Stimulated activated effector memory CD8-positive, alpha-beta T cell treated with anti-CD3 and anti-CD28 coated beads, Interleukin-12 subunit alpha, Interleukin-12 subunit beta, amount 100 ng/mL, for 72 hours (primary cell): Measurements from ENCODE around the gene DGCR8.

Experiments used
- ATAC-seq: fragments of 150-1000 bp; cut with Tn5 transposase; 2 replicates; pipeline ENCODE4 v1.10.0; 2021
- DNase-seq, 2 donors: peaks; one replicate each; pipeline ENCODE4 v3.0.0; 2021 to 2022; ENCODE audit warnings: low spot score in 2 of 2
- H3K27ac Mint-ChIP-seq: one replicate; pipeline ENCODE4 v1.8.0; 2022; ENCODE audit warnings: mild to moderate bottlenecking, mixed read lengths
- H3K36me3 Mint-ChIP-seq: one replicate; pipeline ENCODE4 v1.8.0; 2022; ENCODE audit warnings: mild to moderate bottlenecking, mixed read lengths
- H3K4me1 Mint-ChIP-seq: one replicate; pipeline ENCODE4 v1.8.0; 2022; ENCODE audit warnings: mixed read lengths
- H3K4me3 Mint-ChIP-seq: one replicate; pipeline ENCODE4 v1.8.0; 2022; ENCODE audit warnings: mild to moderate bottlenecking, mixed read lengths
- H3K9me3 Mint-ChIP-seq: one replicate; pipeline ENCODE4 v1.8.0; 2022; ENCODE audit warnings: mixed read lengths

Gene DGCR8

GRCh38 chr22:20114506-20115475 lies 34.8 kb downstream of the DGCR8 start:
- peaks cover 100% of the 10 kb centered on the region for H3K36me3 Mint-ChIP-seq
- no peaks in the 10 kb centered on the region for H3K9me3 Mint-ChIP-seq
- ATAC-seq (no peak), DNase-seq (no peak)
- peak overlapping the region; percentile 87 for H3K4me3 Mint-ChIP-seq
- H3K27ac Mint-ChIP-seq: peak overlapping the region; percentile 97
- peaks cover 58% of the 10 kb centered on the region for H3K4me1 Mint-ChIP-seq

- Mint-ChIP-seq H3K9me3 (no peaks in the 10 kb centered on the region), H3K4me1 (peaks cover 65% of the 10 kb centered on the region), H3K4me3 (peak within 1 kb of the TSS; percentile 87), H3K36me3 (peaks cover 100% of the 10 kb centered on the region), H3K27ac (peak within 1 kb of the TSS; percentile 97)
- ATAC-seq (no peak), DNase-seq (no peak)
Observed at GRCh38 chr22:20115691-20116375, 35.8 kb downstream of the DGCR8 start, which contains the start of gene RANBP1. Gene RANBP1, plus strand, starts transcription at chr22:20116104. Its CDS starts 81 bp downstream, at chr22:20116185.

DNA sequence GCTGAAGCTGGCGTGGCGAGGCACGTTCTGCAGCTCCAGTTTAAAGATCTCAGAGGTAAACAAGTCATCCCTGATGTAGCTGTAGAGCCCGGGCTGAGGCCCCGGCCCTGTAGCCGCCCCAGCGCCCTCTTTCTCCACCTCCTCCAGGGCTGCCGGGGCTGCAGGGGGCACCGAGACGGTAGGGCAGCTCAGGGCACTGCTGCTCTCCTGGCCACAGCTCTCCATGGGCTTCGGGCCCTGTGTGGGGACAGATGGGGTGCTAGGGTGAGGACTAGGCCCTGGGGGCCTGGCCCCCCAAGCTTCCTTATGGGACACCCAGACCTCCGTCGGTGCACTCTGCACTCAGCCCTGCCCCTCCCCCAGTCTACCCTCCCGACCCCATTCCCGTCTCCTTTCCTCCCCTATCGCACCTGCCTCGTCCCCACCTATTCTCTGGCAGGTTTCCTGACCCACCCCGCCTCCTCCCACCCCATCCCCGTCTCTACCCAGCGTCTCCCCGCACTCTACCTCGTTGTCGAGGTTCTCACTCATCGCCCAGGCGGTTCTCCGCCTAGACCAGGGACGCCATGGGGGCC lies 36.4 kb downstream of the DGCR8 start:
- H3K4me1 Mint-ChIP-seq: peaks cover 62% of the 10 kb centered on the region
- peaks cover 100% of the 10 kb centered on the region for H3K36me3 Mint-ChIP-seq
- H3K4me3 Mint-ChIP-seq: peak overlapping the region; percentile 87
- ATAC-seq (no peak), DNase-seq (no peak)
- H3K27ac Mint-ChIP-seq: peak overlapping the region; percentile 97
- no peaks in the 10 kb centered on the region for H3K9me3 Mint-ChIP-seq

DNA sequence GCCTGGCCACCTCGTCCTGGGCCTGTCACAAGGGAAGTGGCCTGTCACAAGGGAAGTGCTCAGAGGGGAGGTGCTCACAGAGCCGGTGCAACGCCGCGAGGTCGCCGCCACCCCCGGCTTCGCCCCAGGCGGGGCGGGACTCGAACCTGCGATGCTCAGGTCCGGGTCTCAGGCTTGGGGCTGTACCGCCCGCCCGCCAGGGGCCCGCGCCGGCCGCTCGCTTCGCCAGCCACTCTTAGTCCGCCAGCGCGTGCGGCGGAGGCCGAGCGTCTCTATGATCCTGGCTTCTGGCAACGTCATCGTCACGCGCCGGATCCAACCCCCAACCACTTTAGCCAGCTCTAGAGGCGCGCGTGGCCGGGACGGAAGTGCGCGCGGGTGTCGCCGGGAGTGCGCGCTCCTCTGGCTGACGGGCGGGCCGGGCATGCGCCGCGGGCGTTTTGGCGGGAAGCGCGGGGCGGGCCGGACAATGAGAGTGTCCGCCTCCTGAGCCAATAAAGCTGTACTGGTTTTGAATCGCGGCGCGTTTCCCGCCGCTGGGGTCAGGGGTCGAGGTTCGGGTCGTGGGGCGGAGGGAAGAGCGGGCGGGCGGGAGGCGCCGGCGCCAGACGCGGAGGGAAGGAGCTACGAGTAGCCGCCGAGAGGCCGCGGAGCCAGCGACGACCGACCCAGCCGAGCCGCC lies 37.1 kb downstream of the DGCR8 start, which contains the start of gene TRMT2A:
Gene TRMT2A (minus strand): TSS at position 276 of the 682 bp plus-strand sequence. CDS start 320 bp downstream, outside the sequence.
- Mint-ChIP-seq H3K4me1 (peaks cover 62% of the 10 kb centered on the region), H3K36me3 (peaks cover 100% of the 10 kb centered on the region), H3K27ac (peak within 1 kb of the TSS; percentile 97), H3K4me3 (peak within 1 kb of the TSS; percentile 87), H3K9me3 (no peaks in the 10 kb centered on the region)
- DNase-seq: peak; percentile 95 to 98
- ATAC-seq: peak; percentile 87

DNA sequence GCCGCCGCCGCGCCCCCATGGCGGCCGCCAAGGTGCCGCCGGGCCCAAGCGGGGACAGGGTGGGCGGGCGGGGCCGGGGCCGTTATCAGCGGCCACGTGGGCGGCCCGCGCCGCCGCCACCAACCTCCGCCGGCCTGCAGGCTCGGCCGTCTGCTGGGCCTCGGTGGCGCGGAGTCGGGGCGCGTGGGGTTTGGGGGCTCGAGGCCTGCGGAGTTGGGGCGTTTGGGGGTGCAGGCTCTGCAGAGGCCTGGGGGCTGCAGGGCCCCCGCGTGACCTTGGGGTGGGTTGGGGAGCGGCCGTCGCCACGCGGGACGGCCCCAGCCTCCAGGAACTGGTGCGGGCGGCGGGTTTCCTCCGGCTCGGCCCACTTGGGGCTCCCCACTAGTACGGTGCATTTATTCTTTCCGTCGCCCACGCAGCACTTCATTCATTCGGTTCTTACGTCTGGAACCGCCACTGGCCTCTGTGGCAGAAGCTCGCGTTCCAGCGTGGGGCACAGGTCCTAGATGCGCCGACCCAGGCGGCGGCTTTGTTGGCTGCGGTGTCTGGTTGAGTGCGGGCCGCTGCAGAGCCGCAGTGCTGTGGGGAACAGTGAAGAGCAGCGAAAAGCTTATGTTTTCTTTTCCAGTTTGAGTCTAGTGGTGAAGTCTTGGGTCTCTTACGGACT lies 37.7 kb downstream of the DGCR8 start:
- H3K36me3 Mint-ChIP-seq: peaks cover 100% of the 10 kb centered on the region
- ATAC-seq (peak; percentile 54), DNase-seq (peak; percentile 58 to 83)
- H3K9me3 Mint-ChIP-seq: no peaks in the 10 kb centered on the region
- H3K27ac Mint-ChIP-seq: peak overlapping the region; percentile 97
- peaks cover 66% of the 10 kb centered on the region for H3K4me1 Mint-ChIP-seq
- H3K4me3 Mint-ChIP-seq: peak overlapping the region; percentile 87

- ATAC-seq (no peak), DNase-seq (no peak)
- no peaks in the 10 kb centered on the region for H3K9me3 Mint-ChIP-seq
- H3K4me3 Mint-ChIP-seq: peak overlapping the region; percentile 87
- H3K27ac Mint-ChIP-seq: peak overlapping the region; percentile 97
- H3K36me3 Mint-ChIP-seq: peaks cover 100% of the 10 kb centered on the region
- peaks cover 72% of the 10 kb centered on the region for H3K4me1 Mint-ChIP-seq
Observed at GRCh38 chr22:20118300-20119020, 38.4 kb downstream of the DGCR8 start.

DNA sequence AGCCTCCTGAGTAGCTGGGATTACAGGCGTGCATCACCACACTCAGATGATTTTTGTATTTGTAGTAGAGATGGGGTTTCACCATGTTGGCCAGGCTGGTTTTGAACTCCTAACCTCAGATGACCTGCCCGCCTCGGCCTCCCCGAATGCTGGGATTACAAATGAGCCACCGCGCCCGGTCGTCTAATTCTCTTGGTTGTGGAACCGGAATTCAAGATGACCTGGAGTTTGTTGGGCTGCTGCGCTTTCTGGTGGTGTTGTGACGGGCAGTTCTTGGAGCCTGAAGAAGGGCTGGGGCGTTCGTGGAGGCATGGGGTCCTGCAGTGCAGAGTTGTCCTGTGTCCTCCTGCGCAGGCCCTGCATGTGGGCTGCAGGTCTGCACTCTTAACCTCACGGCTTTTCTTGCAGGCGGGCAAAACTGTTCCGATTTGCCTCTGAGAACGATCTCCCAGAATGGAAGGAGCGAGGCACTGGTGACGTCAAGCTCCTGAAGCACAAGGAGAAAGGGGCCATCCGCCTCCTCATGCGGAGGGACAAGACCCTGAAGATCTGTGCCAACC lies 41.9 kb downstream of the DGCR8 start:
- Mint-ChIP-seq H3K9me3 (no peaks in the 10 kb centered on the region), H3K36me3 (peaks cover 100% of the 10 kb centered on the region), H3K27ac (peak overlapping the region; percentile 85), H3K4me3 (no peak overlapping the region), H3K4me1 (peaks cover 59% of the 10 kb centered on the region)
- no peak for DNase-seq
- ATAC-seq: no peak

DNA sequence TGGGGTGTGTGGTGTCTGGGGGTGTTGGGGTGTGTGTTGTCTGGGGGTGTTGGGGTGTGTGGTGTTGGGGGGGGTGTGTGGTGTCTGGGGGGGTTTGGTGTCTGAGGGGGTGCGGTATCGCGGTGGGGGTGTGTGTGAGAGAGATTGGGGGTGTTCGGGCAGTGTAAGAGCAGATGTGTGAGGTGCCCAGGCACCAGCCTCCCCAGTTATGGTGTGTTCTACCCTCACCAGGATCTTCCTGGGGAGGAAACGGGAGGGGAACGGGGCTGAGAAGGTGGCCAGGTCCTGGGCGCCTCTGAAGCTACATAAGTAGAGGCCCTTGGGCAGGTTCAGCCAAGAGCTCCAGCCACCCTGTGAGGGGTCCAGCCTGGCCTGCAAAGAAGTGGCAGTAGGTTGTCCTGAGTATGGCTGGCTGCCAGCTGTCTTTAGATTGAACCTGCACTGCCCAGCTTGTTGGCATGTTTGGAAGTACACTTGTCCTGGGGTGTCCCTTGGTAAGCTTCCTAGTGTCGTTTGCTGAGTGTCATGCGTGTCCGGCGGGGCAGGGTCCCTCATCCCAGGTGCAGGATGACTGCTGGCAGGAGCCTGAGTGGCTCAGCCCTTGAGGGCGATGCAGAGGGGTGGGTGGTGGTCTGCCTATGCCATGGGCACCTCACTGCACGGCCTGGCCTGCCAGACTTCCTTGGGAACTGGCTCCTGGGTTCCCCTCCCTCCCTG lies 43.5 kb downstream of the DGCR8 start:
- Mint-ChIP-seq H3K4me1 (peaks cover 56% of the 10 kb centered on the region), H3K27ac (no peak overlapping the region), H3K9me3 (no peaks in the 10 kb centered on the region), H3K4me3 (no peak overlapping the region), H3K36me3 (peaks cover 98% of the 10 kb centered on the region)
- ATAC-seq: no peak
- DNase-seq: no peak

DNA sequence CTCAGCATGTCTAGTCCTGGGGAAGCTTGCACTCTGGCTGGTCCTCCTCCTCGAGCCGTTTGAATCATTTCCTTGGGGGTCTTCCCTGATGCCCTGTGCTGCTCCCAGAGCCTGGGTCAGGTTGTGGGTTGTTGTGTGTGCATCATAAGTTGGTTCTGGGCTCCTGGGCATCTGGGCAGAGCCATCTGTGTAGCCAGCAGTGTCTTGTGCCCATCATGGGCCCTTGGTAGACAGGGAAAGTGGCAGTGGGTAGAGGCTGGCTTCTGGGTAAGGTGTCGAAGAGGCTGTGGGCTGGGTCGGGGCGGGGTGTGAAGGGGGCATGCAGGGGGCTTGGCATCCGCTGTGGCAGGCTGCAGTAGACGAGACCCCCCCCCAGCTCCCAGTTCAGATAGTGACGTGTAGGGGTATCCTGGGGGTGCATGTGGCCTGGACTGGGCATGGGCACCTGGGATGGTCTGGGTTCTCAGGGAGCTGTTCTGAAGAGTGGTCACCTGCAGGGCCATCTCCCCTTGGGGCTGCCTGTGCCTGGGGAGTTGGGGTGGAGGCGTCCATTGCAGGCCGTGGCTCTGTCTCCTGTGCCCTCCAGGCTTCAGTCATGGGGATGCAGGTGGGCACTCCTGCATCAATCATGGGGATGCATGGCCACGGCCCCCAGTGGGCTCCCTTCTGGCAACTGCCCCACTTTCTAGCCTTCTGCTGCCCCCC lies 44.2 kb downstream of the DGCR8 start:
- DNase-seq (no peak), ATAC-seq (no peak)
- peaks cover 98% of the 10 kb centered on the region for H3K36me3 Mint-ChIP-seq
- H3K9me3 Mint-ChIP-seq: no peaks in the 10 kb centered on the region
- peaks cover 53% of the 10 kb centered on the region for H3K4me1 Mint-ChIP-seq
- H3K27ac Mint-ChIP-seq: peak overlapping the region; percentile 29
- no peak overlapping the region for H3K4me3 Mint-ChIP-seq

GRCh38 chr22:20125201-20126174 lies 45.4 kb downstream of the DGCR8 start:
- H3K4me3 Mint-ChIP-seq: no peak overlapping the region
- peaks cover 46% of the 10 kb centered on the region for H3K4me1 Mint-ChIP-seq
- H3K27ac Mint-ChIP-seq: peak overlapping the region; percentile 29
- H3K36me3 Mint-ChIP-seq: peaks cover 90% of the 10 kb centered on the region
- ATAC-seq (no peak), DNase-seq (no peak)
- H3K9me3 Mint-ChIP-seq: no peaks in the 10 kb centered on the region

- H3K4me1 Mint-ChIP-seq: peaks cover 44% of the 10 kb centered on the region
- ATAC-seq: no peak
- H3K9me3 Mint-ChIP-seq: no peaks in the 10 kb centered on the region
- peaks cover 80% of the 10 kb centered on the region for H3K36me3 Mint-ChIP-seq
- H3K4me3 Mint-ChIP-seq: no peak overlapping the region
- DNase-seq: no peak
- no peak overlapping the region for H3K27ac Mint-ChIP-seq
Observed at GRCh38 chr22:20126284-20127029, 46.4 kb downstream of the DGCR8 start.
